Measurements from ENCODE around the gene TMEM266. TPM values are rescaled to one million over a fixed set of nuclear protein-coding genes. Genes with fewer than 3 reads are reported as not detected.

TMEM266 gene
- total RNA-seq, 1 donor from 2014 or later = 1.8 TPM

GRCh38 chr15:76215634-76216033 lies 155.8 kb downstream of the TMEM266 start:
- Mint-ChIP-seq H3K27ac (peak overlapping the region; percentile 17), H3K36me3 (peaks cover 32% of the 10 kb centered on the region), H3K4me1 (peaks cover 58% of the 10 kb centered on the region), H3K4me3 (no peak overlapping the region), H3K9me3 (peaks cover 16% of the 10 kb centered on the region), H3K27me3 (ENCODE audit: low read depth) (no peaks in the 10 kb centered on the region)
- no peak for DNase-seq (ENCODE audit: low spot score in 2 of 2, unreplicated experiment in 2 of 2)
- TF ChIP-seq CTCF (IDR thresholded peaks at IDR 0.05; ENCODE audit: unreplicated experiment) = no peak

GRCh38 chr15:76217029-76217881 lies 157.5 kb downstream of the TMEM266 start:
- H3K27me3 Mint-ChIP-seq (ENCODE audit: low read depth) = no peaks in the 10 kb centered on the region
- peaks cover 49% of the 10 kb centered on the region for H3K4me1 Mint-ChIP-seq
- DNase-seq (ENCODE audit: low spot score in 2 of 2, unreplicated experiment in 2 of 2) = no peak
- peak overlapping the region; percentile 37 for H3K4me3 Mint-ChIP-seq
- peaks cover 20% of the 10 kb centered on the region for H3K9me3 Mint-ChIP-seq
- peaks cover 30% of the 10 kb centered on the region for H3K36me3 Mint-ChIP-seq
- H3K27ac Mint-ChIP-seq = peak overlapping the region; percentile 68
- no peak for TF ChIP-seq CTCF (IDR thresholded peaks at IDR 0.05; ENCODE audit: unreplicated experiment)

- DNase-seq (ENCODE audit: low spot score in 2 of 2, unreplicated experiment in 2 of 2) = no peak
- H3K36me3 Mint-ChIP-seq = peaks cover 31% of the 10 kb centered on the region
- peaks cover 20% of the 10 kb centered on the region for H3K9me3 Mint-ChIP-seq
- H3K27ac Mint-ChIP-seq = peak overlapping the region; percentile 68
- no peak for TF ChIP-seq CTCF (IDR thresholded peaks at IDR 0.05; ENCODE audit: unreplicated experiment)
- no peaks in the 10 kb centered on the region for H3K27me3 Mint-ChIP-seq (ENCODE audit: low read depth)
- H3K4me1 Mint-ChIP-seq = peaks cover 43% of the 10 kb centered on the region
- H3K4me3 Mint-ChIP-seq = peak overlapping the region; percentile 37
Observed at GRCh38 chr15:76217882-76218217, 158.1 kb downstream of the TMEM266 start.

GRCh38 chr15:76221085-76221767 lies 161.4 kb downstream of the TMEM266 start:
- H3K4me3 Mint-ChIP-seq = no peak overlapping the region
- H3K27ac Mint-ChIP-seq = no peak overlapping the region
- H3K4me1 Mint-ChIP-seq = peaks cover 29% of the 10 kb centered on the region
- no peaks in the 10 kb centered on the region for H3K27me3 Mint-ChIP-seq (ENCODE audit: low read depth)
- peaks cover 20% of the 10 kb centered on the region for H3K9me3 Mint-ChIP-seq
- DNase-seq (ENCODE audit: low spot score in 2 of 2, unreplicated experiment in 2 of 2) = no peak
- no peak for TF ChIP-seq CTCF (IDR thresholded peaks at IDR 0.05; ENCODE audit: unreplicated experiment)
- peaks cover 41% of the 10 kb centered on the region for H3K36me3 Mint-ChIP-seq

GRCh38 chr15:76222159-76222558 lies 162.4 kb downstream of the TMEM266 start:
- Mint-ChIP-seq H3K36me3 (peaks cover 41% of the 10 kb centered on the region), H3K27ac (no peak overlapping the region), H3K27me3 (ENCODE audit: low read depth) (no peaks in the 10 kb centered on the region), H3K9me3 (peaks cover 20% of the 10 kb centered on the region), H3K4me3 (no peak overlapping the region), H3K4me1 (peaks cover 20% of the 10 kb centered on the region)
- TF ChIP-seq CTCF (IDR thresholded peaks at IDR 0.05; ENCODE audit: unreplicated experiment) = no peak
- no peak for DNase-seq (ENCODE audit: low spot score in 2 of 2, unreplicated experiment in 2 of 2)
